Loucy (cell line): ENCODE results near the gene KCNMA1.

Experiments used
- H2AFZ ChIP-seq: fragments of 200-600 bp; sonication (generic); 2 replicates; pipeline ENCODE4 v1.6.0; 2016; ENCODE audit warnings: antibody characterized with exemption, mild to moderate bottlenecking, low read length, moderate library complexity
- H3F3A ChIP-seq: fragments of 200-600 bp; 2 replicates; pipeline ENCODE4 v1.6.0; 2016; ENCODE audit warnings: antibody characterized with exemption, low read depth, mild to moderate bottlenecking
- H3K27me3 ChIP-seq: fragments of 200-600 bp; sonication (generic); 2 replicates; pipeline ENCODE4 v1.6.1; 2014; ENCODE audit warnings: low read length, mild to moderate bottlenecking; ENCODE audit not compliant: insufficient read depth, poor library complexity, severe bottlenecking
- H3K36me3 ChIP-seq: fragments of 200-600 bp; sonication (generic); 2 replicates; pipeline ENCODE4 v1.6.1; 2016; ENCODE audit warnings: low read length; ENCODE audit not compliant: insufficient read depth
- H3K4me1 ChIP-seq: fragments of 200-600 bp; sonication (generic); 2 replicates; pipeline ENCODE4 v1.5.1; 2014; ENCODE audit warnings: low read length, mild to moderate bottlenecking; ENCODE audit not compliant: insufficient read depth, poor library complexity, severe bottlenecking
- H3K4me2 ChIP-seq: fragments of 200-600 bp; sonication (generic); 2 replicates; pipeline ENCODE4 v1.6.0; 2014; ENCODE audit warnings: antibody characterized with exemption, low read length, low read depth, mild to moderate bottlenecking; ENCODE audit not compliant: poor library complexity, severe bottlenecking
- H3K4me3 ChIP-seq: fragments of 200-600 bp; sonication (generic); 2 replicates; pipeline ENCODE4 v1.5.1; 2014; ENCODE audit warnings: low read length, mild to moderate bottlenecking, mixed read lengths; ENCODE audit not compliant: poor library complexity, severe bottlenecking
- H3K79me2 ChIP-seq: fragments of 200-600 bp; sonication (generic); 2 replicates; pipeline ENCODE4 v1.6.1; 2014; ENCODE audit warnings: low read length; ENCODE audit not compliant: insufficient read depth
- H3K9ac ChIP-seq: fragments of 200-600 bp; sonication (generic); 2 replicates; pipeline ENCODE4 v1.6.0; 2014; ENCODE audit warnings: mild to moderate bottlenecking, low read depth, low read length, moderate library complexity; ENCODE audit not compliant: poor library complexity, severe bottlenecking
- H3K9me2 ChIP-seq: fragments of 200-600 bp; sonication (generic); replicated peaks from 2 replicates; pipeline ENCODE4 v1.6.1; 2016; ENCODE audit warnings: low read depth, low read length, mixed read lengths
- H3K9me3 ChIP-seq: fragments of 200-600 bp; sonication (generic); 2 replicates; pipeline ENCODE4 v1.6.1; 2014; ENCODE audit warnings: mild to moderate bottlenecking, antibody characterized with exemption, low read length, low read depth; ENCODE audit not compliant: insufficient read depth
- H4K20me1 ChIP-seq: fragments of 200-600 bp; sonication (generic); 2 replicates; pipeline ENCODE4 v1.6.0; 2014; ENCODE audit warnings: antibody characterized with exemption, low read length, mild to moderate bottlenecking; ENCODE audit not compliant: insufficient read depth, poor library complexity, severe bottlenecking
- EZH2phosphoT487 ChIP-seq: fragments of 200-600 bp; IDR thresholded peaks from 2 replicates; pipeline ENCODE4 v1.6.1; 2018; ENCODE audit warnings: antibody characterized with exemption, mild to moderate bottlenecking, moderate library complexity, borderline replicate concordance
- TF ChIP-seq, protein P1 (sequence below): fragments of 200-600 bp; sonication (generic); conservative IDR thresholded peaks from 2 replicates; pipeline ENCODE4 v1.5.1; 2014; ENCODE audit warnings: mild to moderate bottlenecking, antibody characterized with exemption, low read length

KCNMA1 gene

GRCh38 chr10:77241350-77241725, 396.3 kb downstream of the KCNMA1 start:
- Histone ChIP-seq H3K36me3 (no peaks in the 10 kb centered on the region), H3K27me3 (no peaks in the 10 kb centered on the region), H3K79me2 (no peaks in the 10 kb centered on the region), H2AFZ (no peak overlapping the region), H3K4me1 (peaks cover 8% of the 10 kb centered on the region), H3K9ac (no peak overlapping the region), H4K20me1 (no peaks in the 10 kb centered on the region), H3K9me2 (no peaks in the 10 kb centered on the region), H3K4me2 (no peak overlapping the region), H3K9me3 (no peaks in the 10 kb centered on the region), H3F3A (no peaks in the 10 kb centered on the region), H3K4me3 (no peak overlapping the region)
- TF ChIP-seq, protein P1, sequence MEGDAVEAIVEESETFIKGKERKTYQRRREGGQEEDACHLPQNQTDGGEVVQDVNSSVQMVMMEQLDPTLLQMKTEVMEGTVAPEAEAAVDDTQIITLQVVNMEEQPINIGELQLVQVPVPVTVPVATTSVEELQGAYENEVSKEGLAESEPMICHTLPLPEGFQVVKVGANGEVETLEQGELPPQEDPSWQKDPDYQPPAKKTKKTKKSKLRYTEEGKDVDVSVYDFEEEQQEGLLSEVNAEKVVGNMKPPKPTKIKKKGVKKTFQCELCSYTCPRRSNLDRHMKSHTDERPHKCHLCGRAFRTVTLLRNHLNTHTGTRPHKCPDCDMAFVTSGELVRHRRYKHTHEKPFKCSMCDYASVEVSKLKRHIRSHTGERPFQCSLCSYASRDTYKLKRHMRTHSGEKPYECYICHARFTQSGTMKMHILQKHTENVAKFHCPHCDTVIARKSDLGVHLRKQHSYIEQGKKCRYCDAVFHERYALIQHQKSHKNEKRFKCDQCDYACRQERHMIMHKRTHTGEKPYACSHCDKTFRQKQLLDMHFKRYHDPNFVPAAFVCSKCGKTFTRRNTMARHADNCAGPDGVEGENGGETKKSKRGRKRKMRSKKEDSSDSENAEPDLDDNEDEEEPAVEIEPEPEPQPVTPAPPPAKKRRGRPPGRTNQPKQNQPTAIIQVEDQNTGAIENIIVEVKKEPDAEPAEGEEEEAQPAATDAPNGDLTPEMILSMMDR = no peak

DNA sequence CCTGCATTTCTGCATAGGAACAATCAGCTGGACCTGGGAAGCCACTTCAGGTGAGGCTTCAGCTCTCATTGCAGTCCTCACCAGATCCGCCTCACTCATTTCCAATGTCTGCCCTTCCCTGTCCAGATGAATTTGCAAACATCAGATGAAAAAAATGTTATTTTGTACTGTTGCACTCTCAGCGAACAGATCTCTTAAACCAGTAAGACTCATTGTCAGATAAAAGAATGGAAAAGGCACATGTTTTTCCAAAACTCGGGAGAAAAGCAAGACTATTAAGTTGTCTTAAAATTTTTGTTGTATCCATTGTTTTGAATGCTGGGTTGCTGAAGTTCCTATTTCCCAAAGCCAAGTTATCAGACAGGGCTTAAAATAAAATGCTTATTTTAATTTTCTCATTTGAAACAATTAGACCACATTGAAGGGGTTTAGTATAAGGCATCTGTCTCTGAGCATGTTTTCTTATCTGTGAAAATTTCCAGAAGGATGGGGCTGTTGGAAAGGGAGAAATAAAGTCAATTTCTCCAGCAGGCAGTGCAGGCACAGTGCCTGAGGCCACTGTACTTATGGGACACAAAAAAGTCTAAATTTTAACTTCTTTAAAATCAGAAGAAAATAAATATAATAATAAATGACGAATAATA, 396.8 kb downstream of the KCNMA1 start:
- Histone ChIP-seq H2AFZ (no peak overlapping the region), H3F3A (no peaks in the 10 kb centered on the region), H3K9ac (no peak overlapping the region), H3K4me3 (no peak overlapping the region), H3K4me1 (peaks cover 8% of the 10 kb centered on the region), H3K4me2 (no peak overlapping the region), H3K9me3 (no peaks in the 10 kb centered on the region), H3K79me2 (no peaks in the 10 kb centered on the region), H4K20me1 (no peaks in the 10 kb centered on the region), H3K9me2 (no peaks in the 10 kb centered on the region), H3K27me3 (no peaks in the 10 kb centered on the region), H3K36me3 (no peaks in the 10 kb centered on the region)
- TF ChIP-seq, protein P1 = no peak

- H3K27me3 ChIP-seq = no peaks in the 10 kb centered on the region
- no peaks in the 10 kb centered on the region for H3F3A ChIP-seq
- no peaks in the 10 kb centered on the region for H3K79me2 ChIP-seq
- H3K9me3 ChIP-seq = no peaks in the 10 kb centered on the region
- H2AFZ ChIP-seq = no peak overlapping the region
- no peaks in the 10 kb centered on the region for H3K36me3 ChIP-seq
- H3K4me1 ChIP-seq = peaks cover 8% of the 10 kb centered on the region
- no peaks in the 10 kb centered on the region for H3K9me2 ChIP-seq
- no peak overlapping the region for H3K4me2 ChIP-seq
- H3K9ac ChIP-seq = no peak overlapping the region
- no peaks in the 10 kb centered on the region for H4K20me1 ChIP-seq
- H3K4me3 ChIP-seq = no peak overlapping the region
- TF ChIP-seq EZH2phosphoT487 = no peak
- TF ChIP-seq, protein P1 = no peak
Measured at GRCh38 chr10:77240041-77240652, 397.5 kb downstream of the KCNMA1 start.
